ENCODE measurements around the gene SLC24A3.

The SLC24A3 gene

GRCh38 chr20:19712721-19713260 lies 500.3 kb downstream of the SLC24A3 start:
- no peaks in the 10 kb centered on the region for H3K36me3 ChIP-seq (ENCODE audit: control insufficient read depth in 2 of 2, insufficient read depth in 2 of 2, low read length in 2 of 2)
- no peaks in the 10 kb centered on the region for H3K27me3 ChIP-seq (ENCODE audit: control insufficient read depth in 1 of 2, insufficient read depth in 2 of 2, low read length in 2 of 2)
- H3K9ac ChIP-seq (ENCODE audit: low read length in 2 of 2), result no peak overlapping the region
- no peak overlapping the region for H3K4me3 ChIP-seq (ENCODE audit: low read length in 2 of 2)
- peaks cover 16% of the 10 kb centered on the region for H3K4me1 ChIP-seq (ENCODE audit: control insufficient read depth, insufficient read depth, low read length)
- H3K27ac ChIP-seq (ENCODE audit: low read length), result no peak overlapping the region
- no peaks in the 10 kb centered on the region for H3K9me3 ChIP-seq (ENCODE audit: control insufficient read depth in 2 of 2, low read length in 2 of 2)

GRCh38 chr20:19713822-19714578 lies 501.6 kb downstream of the SLC24A3 start:
- Histone ChIP-seq H3K4me1 (ENCODE audit: control insufficient read depth, insufficient read depth, low read length) (peaks cover 16% of the 10 kb centered on the region), H3K36me3 (ENCODE audit: control insufficient read depth in 2 of 2, insufficient read depth in 2 of 2, low read length in 2 of 2) (no peaks in the 10 kb centered on the region), H3K4me3 (ENCODE audit: low read length in 2 of 2) (no peak overlapping the region), H3K9me3 (ENCODE audit: control insufficient read depth in 2 of 2, low read length in 2 of 2) (no peaks in the 10 kb centered on the region), H3K9ac (ENCODE audit: low read length in 2 of 2) (no peak overlapping the region), H3K27ac (ENCODE audit: low read length) (no peak overlapping the region), H3K27me3 (ENCODE audit: control insufficient read depth in 1 of 2, insufficient read depth in 2 of 2, low read length in 2 of 2) (no peaks in the 10 kb centered on the region)

- no peak overlapping the region for H3K9ac ChIP-seq (ENCODE audit: low read length in 2 of 2)
- no peak overlapping the region for H3K4me3 ChIP-seq (ENCODE audit: low read length in 2 of 2)
- H3K36me3 ChIP-seq (ENCODE audit: control insufficient read depth in 2 of 2, insufficient read depth in 2 of 2, low read length in 2 of 2), result no peaks in the 10 kb centered on the region
- no peak overlapping the region for H3K27ac ChIP-seq (ENCODE audit: low read length)
- peaks cover 16% of the 10 kb centered on the region for H3K4me1 ChIP-seq (ENCODE audit: control insufficient read depth, insufficient read depth, low read length)
- no peaks in the 10 kb centered on the region for H3K27me3 ChIP-seq (ENCODE audit: control insufficient read depth in 1 of 2, insufficient read depth in 2 of 2, low read length in 2 of 2)
- H3K9me3 ChIP-seq (ENCODE audit: control insufficient read depth in 2 of 2, low read length in 2 of 2), result no peaks in the 10 kb centered on the region
Observed at GRCh38 chr20:19714579-19714840, 502.1 kb downstream of the SLC24A3 start.

DNA sequence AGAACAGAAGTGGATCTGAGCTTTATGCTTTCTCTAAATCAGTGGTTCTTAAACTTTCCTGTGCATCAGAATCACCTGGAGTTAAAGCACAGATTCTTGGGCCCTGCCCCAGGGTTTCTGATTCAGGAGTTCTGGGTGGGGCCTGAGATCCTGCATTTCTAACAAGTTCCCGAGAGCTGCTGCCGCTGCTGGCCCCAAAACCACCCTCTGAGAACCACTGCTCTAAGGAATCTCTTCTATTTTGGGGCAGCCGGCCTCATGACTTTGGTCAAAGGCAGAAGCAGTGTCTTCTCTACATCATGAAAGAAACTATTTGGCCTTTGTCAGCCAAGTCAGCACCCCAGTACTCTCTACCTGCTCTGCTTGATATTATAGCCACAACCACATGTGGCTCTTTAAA lies 503.5 kb downstream of the SLC24A3 start:
- H3K4me3 ChIP-seq (ENCODE audit: low read length in 2 of 2), result no peak overlapping the region
- H3K27me3 ChIP-seq (ENCODE audit: control insufficient read depth in 1 of 2, insufficient read depth in 2 of 2, low read length in 2 of 2), result no peaks in the 10 kb centered on the region
- H3K9me3 ChIP-seq (ENCODE audit: control insufficient read depth in 2 of 2, low read length in 2 of 2), result no peaks in the 10 kb centered on the region
- H3K4me1 ChIP-seq (ENCODE audit: control insufficient read depth, insufficient read depth, low read length), result peaks cover 16% of the 10 kb centered on the region
- H3K36me3 ChIP-seq (ENCODE audit: control insufficient read depth in 2 of 2, insufficient read depth in 2 of 2, low read length in 2 of 2), result no peaks in the 10 kb centered on the region
- no peak overlapping the region for H3K27ac ChIP-seq (ENCODE audit: low read length)
- H3K9ac ChIP-seq (ENCODE audit: low read length in 2 of 2), result no peak overlapping the region

- no peak overlapping the region for H3K9ac ChIP-seq (ENCODE audit: low read length in 2 of 2)
- H3K27me3 ChIP-seq (ENCODE audit: control insufficient read depth in 1 of 2, insufficient read depth in 2 of 2, low read length in 2 of 2), result no peaks in the 10 kb centered on the region
- H3K36me3 ChIP-seq (ENCODE audit: control insufficient read depth in 2 of 2, insufficient read depth in 2 of 2, low read length in 2 of 2), result no peaks in the 10 kb centered on the region
- H3K27ac ChIP-seq (ENCODE audit: low read length), result no peak overlapping the region
- H3K4me1 ChIP-seq (ENCODE audit: control insufficient read depth, insufficient read depth, low read length), result no peaks in the 10 kb centered on the region
- no peaks in the 10 kb centered on the region for H3K9me3 ChIP-seq (ENCODE audit: control insufficient read depth in 2 of 2, low read length in 2 of 2)
- no peak overlapping the region for H3K4me3 ChIP-seq (ENCODE audit: low read length in 2 of 2)
Observed at GRCh38 chr20:19718880-19719279, 506.4 kb downstream of the SLC24A3 start.

- no peak overlapping the region for H3K27ac ChIP-seq (ENCODE audit: low read length)
- no peak overlapping the region for H3K9ac ChIP-seq (ENCODE audit: low read length in 2 of 2)
- H3K9me3 ChIP-seq (ENCODE audit: control insufficient read depth in 2 of 2, low read length in 2 of 2), result no peaks in the 10 kb centered on the region
- no peaks in the 10 kb centered on the region for H3K36me3 ChIP-seq (ENCODE audit: control insufficient read depth in 2 of 2, insufficient read depth in 2 of 2, low read length in 2 of 2)
- no peaks in the 10 kb centered on the region for H3K27me3 ChIP-seq (ENCODE audit: control insufficient read depth in 1 of 2, insufficient read depth in 2 of 2, low read length in 2 of 2)
- H3K4me1 ChIP-seq (ENCODE audit: control insufficient read depth, insufficient read depth, low read length), result no peaks in the 10 kb centered on the region
- no peak overlapping the region for H3K4me3 ChIP-seq (ENCODE audit: low read length in 2 of 2)
Observed at GRCh38 chr20:19720991-19721390, 508.5 kb downstream of the SLC24A3 start.

GRCh38 chr20:19723051-19723450 lies 510.6 kb downstream of the SLC24A3 start:
- Histone ChIP-seq H3K4me3 (ENCODE audit: low read length in 2 of 2) (no peak overlapping the region), H3K4me1 (ENCODE audit: control insufficient read depth, insufficient read depth, low read length) (no peaks in the 10 kb centered on the region), H3K27me3 (ENCODE audit: control insufficient read depth in 1 of 2, insufficient read depth in 2 of 2, low read length in 2 of 2) (no peaks in the 10 kb centered on the region), H3K9me3 (ENCODE audit: control insufficient read depth in 2 of 2, low read length in 2 of 2) (no peaks in the 10 kb centered on the region), H3K36me3 (ENCODE audit: control insufficient read depth in 2 of 2, insufficient read depth in 2 of 2, low read length in 2 of 2) (no peaks in the 10 kb centered on the region), H3K27ac (ENCODE audit: low read length) (no peak overlapping the region), H3K9ac (ENCODE audit: low read length in 2 of 2) (no peak overlapping the region)

DNA sequence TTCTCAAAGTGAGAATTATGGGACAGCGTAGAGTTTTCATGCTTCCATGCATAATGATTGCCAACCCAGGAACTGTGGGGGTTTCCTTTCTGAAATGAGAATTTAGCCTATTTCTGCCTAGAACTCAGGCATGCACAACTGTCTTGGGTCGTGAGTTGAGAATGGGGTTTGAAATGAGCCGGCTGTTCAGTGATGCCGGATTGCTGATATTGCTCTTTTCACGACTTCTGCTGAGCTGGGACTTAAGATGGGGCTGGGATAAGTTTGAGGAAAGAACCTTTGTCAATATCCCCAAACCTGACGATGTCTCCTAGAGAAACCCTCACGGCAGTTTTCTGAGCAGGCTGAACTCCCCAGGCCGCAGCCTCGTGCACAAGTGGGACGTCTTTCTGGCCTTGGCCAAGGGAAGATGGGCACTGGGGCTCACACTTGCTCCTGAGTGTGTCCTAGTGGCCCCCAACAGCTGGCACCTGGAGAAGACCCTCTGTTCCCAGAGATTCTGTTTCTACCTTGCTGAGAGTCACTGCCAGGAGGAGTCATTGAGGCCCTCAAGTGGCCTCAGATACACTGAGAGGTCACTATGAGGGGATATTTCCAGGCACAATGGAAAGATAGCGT lies 511.5 kb downstream of the SLC24A3 start:
- Histone ChIP-seq H3K9me3 (ENCODE audit: control insufficient read depth in 2 of 2, low read length in 2 of 2) (no peaks in the 10 kb centered on the region), H3K27me3 (ENCODE audit: control insufficient read depth in 1 of 2, insufficient read depth in 2 of 2, low read length in 2 of 2) (no peaks in the 10 kb centered on the region), H3K27ac (ENCODE audit: low read length) (no peak overlapping the region), H3K4me1 (ENCODE audit: control insufficient read depth, insufficient read depth, low read length) (no peaks in the 10 kb centered on the region), H3K9ac (ENCODE audit: low read length in 2 of 2) (no peak overlapping the region), H3K4me3 (ENCODE audit: low read length in 2 of 2) (no peak overlapping the region), H3K36me3 (ENCODE audit: control insufficient read depth in 2 of 2, insufficient read depth in 2 of 2, low read length in 2 of 2) (no peaks in the 10 kb centered on the region)

DNA sequence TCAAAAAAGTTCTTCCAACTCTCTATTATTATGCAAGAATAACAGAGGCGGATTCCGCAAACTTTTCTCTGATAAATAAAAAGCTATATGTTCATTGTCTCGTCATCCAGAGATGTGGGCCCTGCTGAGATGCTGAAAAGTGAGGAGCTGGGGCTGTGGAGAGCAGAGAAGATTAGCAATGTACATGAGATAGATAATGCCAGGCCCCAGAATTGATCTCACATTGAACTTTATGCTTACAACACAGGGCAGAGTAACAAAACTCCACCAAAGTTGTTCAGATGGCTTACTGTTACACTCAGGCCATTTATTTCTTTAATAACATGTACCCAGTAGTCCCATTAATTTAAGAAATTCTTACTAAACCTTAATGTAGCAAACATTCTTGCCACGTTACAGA lies 512.9 kb downstream of the SLC24A3 start:
- Histone ChIP-seq H3K27ac (ENCODE audit: low read length) (no peak overlapping the region), H3K27me3 (ENCODE audit: control insufficient read depth in 1 of 2, insufficient read depth in 2 of 2, low read length in 2 of 2) (no peaks in the 10 kb centered on the region), H3K36me3 (ENCODE audit: control insufficient read depth in 2 of 2, insufficient read depth in 2 of 2, low read length in 2 of 2) (no peaks in the 10 kb centered on the region), H3K4me1 (ENCODE audit: control insufficient read depth, insufficient read depth, low read length) (no peaks in the 10 kb centered on the region), H3K9ac (ENCODE audit: low read length in 2 of 2) (no peak overlapping the region), H3K4me3 (ENCODE audit: low read length in 2 of 2) (no peak overlapping the region), H3K9me3 (ENCODE audit: control insufficient read depth in 2 of 2, low read length in 2 of 2) (no peaks in the 10 kb centered on the region)

GRCh38 chr20:19725814-19726525 lies 513.5 kb downstream of the SLC24A3 start:
- Histone ChIP-seq H3K27ac (ENCODE audit: low read length) (no peak overlapping the region), H3K9me3 (ENCODE audit: control insufficient read depth in 2 of 2, low read length in 2 of 2) (no peaks in the 10 kb centered on the region), H3K9ac (ENCODE audit: low read length in 2 of 2) (no peak overlapping the region), H3K4me3 (ENCODE audit: low read length in 2 of 2) (no peak overlapping the region), H3K27me3 (ENCODE audit: control insufficient read depth in 1 of 2, insufficient read depth in 2 of 2, low read length in 2 of 2) (no peaks in the 10 kb centered on the region), H3K36me3 (ENCODE audit: control insufficient read depth in 2 of 2, insufficient read depth in 2 of 2, low read length in 2 of 2) (no peaks in the 10 kb centered on the region), H3K4me1 (ENCODE audit: control insufficient read depth, insufficient read depth, low read length) (no peaks in the 10 kb centered on the region)
